HG03095 (cell line): ENCODE measurements around the gene DLEU7.

ENCODE experiments used
- ATAC-seq: cut with Tn5 transposase; IDR thresholded peaks from one replicate; pipeline ENCODE4 v1.9.1; 2021; ENCODE audit warnings: moderate library complexity; ENCODE audit not compliant: unreplicated experiment

The DLEU7 gene

DNA sequence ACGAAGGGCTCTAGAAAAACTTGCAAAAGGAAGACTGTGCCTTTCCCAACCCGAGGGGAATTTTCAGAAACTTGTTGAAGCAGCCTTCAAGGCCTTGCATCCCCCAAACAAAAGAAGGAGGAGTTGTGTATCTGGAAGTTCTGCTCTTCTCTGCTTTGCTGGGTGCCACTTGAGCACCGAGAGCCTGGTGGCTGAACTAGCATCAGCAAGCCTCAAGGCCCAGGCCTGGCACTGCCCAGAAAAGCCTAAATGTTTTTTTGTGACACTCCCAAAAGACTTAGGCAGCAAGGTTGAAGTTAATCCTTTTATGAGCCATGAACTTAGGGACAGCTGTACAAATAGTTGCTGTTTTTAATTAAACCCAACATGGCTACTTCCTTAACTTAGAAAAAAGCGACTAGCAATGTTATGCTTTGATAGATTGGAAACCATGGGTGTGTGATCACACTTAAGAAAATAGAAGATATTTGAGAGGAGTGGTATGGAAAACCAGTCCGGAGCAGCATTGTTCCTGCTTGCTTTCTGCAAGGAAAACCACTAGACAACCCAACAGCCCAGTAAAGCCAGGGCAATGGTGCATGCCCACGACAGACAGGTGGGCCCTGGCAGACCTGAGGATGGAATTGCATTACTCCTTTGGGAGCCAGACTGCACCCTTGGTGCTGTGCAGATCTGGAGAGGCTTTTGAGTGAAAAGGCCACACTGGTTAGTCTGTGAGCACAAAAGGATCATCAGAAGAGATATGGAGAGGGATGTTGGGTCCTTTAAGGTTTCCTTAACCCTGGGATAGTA lies 788 bp upstream of the DLEU7 start:
- ATAC-seq: no peak

DNA sequence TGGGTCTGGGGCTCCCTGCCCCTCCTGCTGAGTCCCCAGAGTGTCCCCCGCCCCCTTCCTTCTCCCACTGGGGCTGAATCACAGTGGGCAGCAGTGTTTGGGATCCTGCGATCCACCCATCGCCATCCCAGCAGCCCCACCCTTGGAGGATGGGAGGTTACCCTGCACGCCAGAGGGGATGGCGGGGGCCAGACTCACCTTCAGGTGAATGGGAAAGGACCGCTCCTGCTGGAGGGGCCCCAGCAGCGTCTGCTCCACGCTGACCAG lies 569 bp downstream of the DLEU7 start:
- ATAC-seq: no peak

GRCh38 chr13:50842251-50842989 lies 1.1 kb downstream of the DLEU7 start:
- no peak for ATAC-seq

- ATAC-seq: no peak
These were observed 1.7 kb downstream of the DLEU7 start for GRCh38 chr13:50841786-50842185.

GRCh38 chr13:50840284-50840683 lies 3.2 kb downstream of the DLEU7 start:
- no peak for ATAC-seq

- ATAC-seq: no peak
These were observed 3.7 kb downstream of the DLEU7 start for GRCh38 chr13:50839828-50840227.

- no peak for ATAC-seq
These were observed 4.8 kb downstream of the DLEU7 start for GRCh38 chr13:50838701-50839100.

GRCh38 chr13:50838031-50838430 lies 5.5 kb downstream of the DLEU7 start:
- no peak for ATAC-seq

DNA sequence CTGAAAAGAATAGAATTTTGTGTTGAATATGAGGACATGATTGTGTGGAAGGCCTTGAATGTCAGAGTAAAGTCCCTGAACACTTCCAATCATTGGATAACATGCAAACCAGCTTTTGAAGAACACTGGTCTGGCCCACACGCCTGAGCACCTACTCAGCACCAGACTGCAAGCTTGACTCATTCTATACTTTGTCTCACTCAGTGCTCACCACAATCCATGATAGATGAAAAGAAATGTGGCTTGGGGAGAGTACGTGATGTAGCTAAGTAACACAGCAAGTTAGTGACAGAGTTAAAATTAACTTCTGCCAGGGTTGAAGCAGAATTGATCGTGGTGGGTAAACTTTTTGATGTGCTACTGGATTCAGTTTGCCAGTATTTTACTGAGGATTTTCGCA lies 12.0 kb downstream of the DLEU7 start:
- no peak for ATAC-seq

DNA sequence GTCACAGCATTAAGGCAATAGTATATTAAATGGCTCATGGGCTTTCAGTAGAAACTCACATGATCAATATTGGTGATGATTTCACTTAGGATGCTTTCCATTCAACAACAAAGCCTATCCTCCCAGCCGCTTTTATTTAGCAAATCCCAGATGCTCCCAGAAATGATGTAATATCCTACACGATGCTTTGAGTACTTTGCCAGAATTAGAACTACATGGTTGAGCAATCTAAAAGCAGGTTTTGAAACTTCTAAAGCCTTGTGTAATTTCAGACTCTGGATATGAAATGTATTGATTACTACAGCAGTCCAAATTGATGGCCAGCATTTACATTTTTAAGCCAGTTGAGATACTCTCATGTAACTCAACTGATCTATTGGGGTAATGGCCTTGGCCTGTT lies 13.6 kb downstream of the DLEU7 start:
- ATAC-seq: no peak

- ATAC-seq: no peak
These were observed 14.3 kb downstream of the DLEU7 start for GRCh38 chr13:50829226-50829625.

DNA sequence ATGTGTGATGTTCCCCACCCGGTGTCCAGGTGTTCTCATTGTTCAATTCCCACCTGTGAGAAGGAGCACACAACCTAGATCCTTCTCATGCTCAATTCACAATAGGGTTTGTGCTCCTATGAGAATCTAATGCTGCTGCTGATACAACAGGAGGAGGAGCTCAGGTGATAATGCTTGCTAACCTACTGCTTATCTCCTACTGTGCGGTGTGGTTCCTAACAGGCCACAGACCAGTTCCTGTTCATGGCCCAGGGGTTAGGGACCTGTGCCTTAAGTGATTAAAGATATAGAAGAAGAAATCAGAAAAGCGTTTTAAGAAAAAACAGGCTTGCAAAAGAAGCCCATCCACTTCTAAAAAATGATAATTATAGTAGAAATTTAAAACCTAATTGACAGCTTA lies 17.5 kb downstream of the DLEU7 start:
- no peak for ATAC-seq

DNA sequence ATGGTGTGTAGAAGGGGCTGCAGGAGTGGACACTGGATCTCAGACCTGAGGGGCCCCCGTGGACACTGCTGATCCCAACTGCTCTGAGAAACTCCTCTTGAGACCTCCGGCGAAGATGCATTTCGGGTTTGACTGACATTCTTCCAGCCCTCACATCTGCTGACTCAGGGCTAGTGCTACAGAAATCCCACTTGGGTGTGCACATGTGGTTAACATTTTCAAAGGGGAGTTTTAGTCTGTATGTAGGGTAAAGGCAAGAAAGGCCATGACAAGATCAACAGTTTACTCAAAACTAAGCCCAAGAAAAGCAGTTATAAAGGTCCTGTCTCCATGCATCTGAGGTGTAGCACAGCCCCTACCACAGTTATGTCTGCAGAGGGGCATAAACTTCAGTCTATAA lies 31.2 kb downstream of the DLEU7 start:
- ATAC-seq: no peak

DNA sequence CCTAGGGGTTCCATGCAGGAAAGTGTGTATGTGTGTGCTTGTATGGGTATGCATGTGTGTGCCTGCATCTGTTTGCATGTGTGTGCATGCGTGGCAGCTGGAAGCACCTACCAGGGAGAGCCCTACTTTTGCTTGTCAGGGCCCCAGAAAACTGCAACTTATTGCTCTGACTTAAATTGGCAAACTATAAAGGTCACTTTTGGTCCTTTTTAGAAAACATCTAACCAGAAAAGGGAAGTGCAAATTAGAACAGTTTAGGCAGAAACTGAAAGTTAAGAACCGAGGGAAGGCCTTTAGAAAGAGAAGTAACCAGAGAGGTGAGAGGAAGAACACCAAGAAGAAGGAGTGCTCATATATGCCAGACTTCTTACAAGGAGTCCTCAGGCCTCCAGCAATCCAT lies 32.5 kb downstream of the DLEU7 start:
- ATAC-seq: peak; percentile 95

GRCh38 chr13:50810468-50810867 lies 33.0 kb downstream of the DLEU7 start:
- ATAC-seq: no peak

DNA sequence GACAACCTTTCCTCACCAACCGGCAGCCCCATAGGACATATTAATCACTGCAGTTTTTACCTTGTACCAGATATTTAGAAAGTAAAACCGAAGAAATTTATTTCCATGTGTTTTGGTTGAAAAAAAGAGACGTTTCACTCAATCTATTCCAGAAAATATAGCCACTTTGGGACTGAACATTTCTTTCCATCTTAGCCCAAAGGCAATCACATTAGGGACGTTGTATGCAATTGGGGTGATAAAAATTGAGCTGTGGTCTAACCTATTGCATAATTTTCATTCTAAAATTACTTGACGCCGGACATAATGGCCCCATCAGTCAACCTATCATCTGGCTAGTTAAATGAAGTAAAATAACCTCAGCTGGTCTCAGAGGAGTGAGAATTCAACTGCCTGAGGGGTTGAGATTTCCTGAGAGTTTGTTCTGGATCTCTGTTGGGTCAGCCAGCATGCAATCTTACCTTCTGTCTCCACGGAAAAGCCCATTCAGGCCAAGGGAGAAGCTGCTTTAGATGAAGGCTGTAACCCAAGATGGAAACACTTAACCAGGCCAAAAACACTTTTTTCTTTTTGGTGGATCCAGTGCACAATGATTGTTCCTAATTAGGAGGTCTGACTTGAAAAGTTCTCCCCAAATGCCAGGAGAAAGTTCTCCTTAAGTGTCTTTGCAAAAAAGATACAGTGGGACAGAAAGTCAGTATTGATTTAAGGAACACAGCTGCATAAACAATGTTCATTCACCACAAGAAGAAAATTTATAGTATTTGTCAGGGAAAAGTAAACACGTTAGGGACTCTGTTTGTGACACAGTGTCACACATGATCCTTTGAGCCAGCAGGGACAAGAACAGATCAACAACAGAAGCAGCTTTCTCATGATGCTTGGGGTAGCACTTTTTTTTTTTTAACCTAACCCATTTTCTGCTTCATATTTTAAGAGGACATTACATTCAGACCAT lies 34.1 kb downstream of the DLEU7 start:
- no peak for ATAC-seq

DNA sequence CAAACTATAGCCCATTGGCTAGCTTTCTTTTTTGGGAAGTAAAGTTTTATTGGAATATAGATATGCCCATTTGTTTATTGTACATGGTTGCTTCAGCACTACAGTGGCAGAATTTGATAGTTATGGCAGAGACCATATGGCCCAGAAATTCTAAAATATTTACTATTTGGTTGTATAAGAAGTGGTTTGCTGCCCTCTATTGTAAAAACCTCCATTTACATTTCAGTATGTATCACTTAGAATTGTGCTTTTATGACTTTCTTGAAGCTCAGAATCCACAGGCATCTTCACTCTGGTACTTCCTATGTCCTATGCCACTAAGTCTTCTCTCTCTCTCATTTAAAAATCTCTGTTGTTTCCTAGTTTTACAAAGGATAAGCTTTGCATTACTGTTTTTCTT lies 37.7 kb downstream of the DLEU7 start:
- no peak for ATAC-seq

DNA sequence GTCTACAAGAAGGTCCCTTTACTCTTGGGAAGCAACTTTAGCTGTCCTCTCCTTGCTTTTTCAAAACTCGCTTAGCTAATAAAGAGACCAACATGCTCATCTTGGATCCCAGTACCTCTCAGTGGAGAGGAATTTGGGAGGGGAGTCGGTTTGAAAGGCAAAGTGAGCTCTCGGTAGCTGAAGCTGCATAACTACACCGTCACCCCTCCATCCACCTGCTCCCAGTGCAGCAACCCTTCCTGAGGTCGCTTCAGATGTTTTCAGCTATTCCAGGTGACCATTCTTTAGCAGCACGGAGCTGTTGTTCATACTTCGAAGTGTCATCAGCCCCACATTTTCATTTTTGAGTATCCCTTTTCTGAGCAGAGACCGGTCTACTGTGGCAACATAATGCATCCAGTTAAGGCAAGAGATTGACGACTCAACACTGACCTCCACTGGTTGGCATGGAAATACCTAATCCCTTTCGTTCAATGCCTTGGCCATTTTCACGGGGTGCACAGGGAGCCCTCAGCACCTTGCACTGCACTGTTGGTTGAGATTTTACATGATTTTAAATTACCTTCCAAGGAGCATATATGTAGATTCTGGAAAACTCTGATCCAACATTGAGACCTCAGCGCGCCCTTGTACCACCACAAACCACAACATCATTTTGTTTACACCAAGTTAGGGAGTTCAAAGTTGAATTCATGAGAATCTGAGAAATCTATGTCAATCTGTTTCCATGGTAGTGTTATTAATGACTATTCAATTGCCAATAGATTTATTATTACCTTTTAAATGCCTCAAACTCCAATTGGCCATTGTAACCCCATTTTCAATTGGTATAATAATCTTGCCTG lies 42.2 kb downstream of the DLEU7 start:
- peak; percentile 82 for ATAC-seq

- no peak for ATAC-seq
These were observed 43.3 kb downstream of the DLEU7 start for GRCh38 chr13:50800091-50800739.

GRCh38 chr13:50798923-50799322 lies 44.6 kb downstream of the DLEU7 start:
- ATAC-seq: no peak
